HepG2 (cell line): ENCODE measurements around the gene NSD2. TPM values are rescaled to one million over a fixed set of nuclear protein-coding genes. Genes with fewer than 3 reads are reported as not detected.

Source experiments
- ATAC-seq: fragments of 200-7000 bp; cut with Tn5 transposase; 3 replicates; pipeline ENCODE4 v1.9.1; 2020; ENCODE audit warnings: mild to moderate bottlenecking, moderate library complexity
- BruUV-seq: library from RNA; stranded (reverse); fragments of 400-500 nt; replicated peaks from 2 replicates; lab custom pipeline; 2021; lab: Mats Ljungman, UMichigan
- CTCF ChIA-PET: fragments of 300-600 bp; formaldehyde crosslinking; extraction: SDS; loops from one replicate; lab custom pipeline; 2021; ENCODE audit warnings: low total read pairs, inconsistent platforms, low intra/inter-chr PET ratio; lab: Yijun Ruan, JAX
- POLR2A ChIA-PET: fragments of 350-600 bp; sonication (Branson Sonifier 250); formaldehyde crosslinking; loops from one replicate; lab custom pipeline; 2020; ENCODE audit warnings: antibody characterized with exemption, inconsistent platforms; lab: Yijun Ruan, JAX
- DNase-seq: peaks from one replicate; pipeline ENCODE4 v3.0.0-alpha.2; 2015; ENCODE audit warnings: low spot score
- FAIRE-seq: peaks from 3 replicates; lab custom pipeline; 2011; peaks lifted over from hg19 to GRCh38; lab: Jason Lieb, UNC
- H2AFZ ChIP-seq: one replicate; pipeline ENCODE4 v1.6.1; 2011; ENCODE audit warnings: low read length, inconsistent platforms
- H3K27ac ChIP-seq: fragments of 300-600 bp; 3 replicates; pipeline ENCODE4 v1.8.0; 2011; ENCODE audit warnings: mixed run types, mild to moderate bottlenecking, mixed read lengths, low read length, inconsistent platforms; ENCODE audit not compliant: insufficient read depth; ENCODE audit errors: extremely low read length
- H3K27me3 ChIP-seq, 2 experiments: fragments of 200-600 bp in 1 of 2; 2 replicates in 1 of 2; 3 replicates in 1 of 2; pipeline versions ENCODE4 v1.6.0 to v1.8.0; 2011; ENCODE audit warnings: low read length in 2 of 2, mild to moderate bottlenecking in 2 of 2, moderate library complexity in 2 of 2, inconsistent platforms in 1 of 2; ENCODE audit not compliant: insufficient read depth in 2 of 2, control insufficient read depth in 1 of 2
- H3K36me3 ChIP-seq, 2 experiments: fragments of 200-600 bp in 1 of 2; replicated peaks in 1 of 2; 2 replicates in 1 of 2; 3 replicates in 1 of 2; pipeline versions ENCODE4 v1.5.1 to v1.8.0; 2011; ENCODE audit warnings: low read length in 2 of 2, inconsistent platforms in 1 of 2; ENCODE audit not compliant: insufficient read depth in 2 of 2, control insufficient read depth in 1 of 2
- H3K4me1 ChIP-seq: 2 replicates; pipeline ENCODE4 v1.5.1; 2012; ENCODE audit warnings: low read length, inconsistent platforms; ENCODE audit not compliant: insufficient read depth
- H3K4me2 ChIP-seq: 2 replicates; pipeline ENCODE4 v1.6.0; 2011; ENCODE audit warnings: low read depth, low read length, inconsistent platforms
- H3K4me3 ChIP-seq, 3 experiments: fragments of 200-600 bp in 1 of 3; sonication (generic), shearing (Covaris generic) in 1 of 3; replicated peaks in 1 of 3; 2 replicates each; pipeline ENCODE4 v1.5.1; 2011 to 2016; ENCODE audit warnings: low read length in 3 of 3, inconsistent platforms in 2 of 3, low read depth in 2 of 3, mild to moderate bottlenecking in 2 of 3, control low read depth in 1 of 3, mixed read lengths in 1 of 3; ENCODE audit not compliant: insufficient read depth in 1 of 3
- H3K79me2 ChIP-seq: one replicate; pipeline ENCODE4 v1.6.1; 2011; ENCODE audit warnings: low read length, inconsistent platforms; ENCODE audit not compliant: insufficient read depth
- H3K9ac ChIP-seq: 2 replicates; pipeline ENCODE4 v1.6.0; 2011; ENCODE audit warnings: mild to moderate bottlenecking, low read depth, low read length, inconsistent platforms; ENCODE audit not compliant: insufficient read depth
- H3K9me3 ChIP-seq: 2 replicates; pipeline ENCODE4 v1.5.1; 2012; ENCODE audit warnings: mild to moderate bottlenecking, low read length
- H4K20me1 ChIP-seq: 2 replicates; pipeline ENCODE4 v1.6.0; 2011; ENCODE audit warnings: inconsistent platforms, mild to moderate bottlenecking, low read length, moderate library complexity; ENCODE audit not compliant: insufficient read depth
- AKAP8 ChIP-seq: sonication (generic); formaldehyde crosslinking; IDR thresholded peaks from 2 replicates; pipeline ENCODE4 v1.5.1; 2020; ENCODE audit warnings: mild to moderate bottlenecking, missing genetic modification reagents
- CCAR2 ChIP-seq: fragments of 200-400 bp; formaldehyde crosslinking; optimal IDR thresholded peaks from 2 replicates; pipeline ENCODE3; 2018; ENCODE audit warnings: low read depth, mild to moderate bottlenecking, low read length, moderate library complexity
- CEBPB ChIP-seq: IDR thresholded peaks from 2 replicates; pipeline ENCODE4 v1.6.1; 2011; ENCODE audit warnings: low read depth, low read length, improper control_type of control experiment, borderline replicate concordance
- FIP1L1 ChIP-seq: fragments of 200-400 bp; formaldehyde crosslinking; IDR thresholded peaks from 2 replicates; pipeline ENCODE4 v1.6.1; 2018; ENCODE audit warnings: low read depth, mild to moderate bottlenecking, low read length, moderate library complexity, borderline replicate concordance; ENCODE audit not compliant: insufficient read depth
- GABPB1 ChIP-seq: IDR thresholded peaks from 2 replicates; pipeline ENCODE4 v1.6.1; 2016; ENCODE audit warnings: mild to moderate bottlenecking, missing genetic modification reagents, moderate library complexity, missing compliant biosample characterization
- GFI1 ChIP-seq: sonication (generic); formaldehyde crosslinking; IDR thresholded peaks from 2 replicates; pipeline ENCODE4 v1.5.0; 2020; ENCODE audit warnings: missing genetic modification reagents, mild to moderate bottlenecking, borderline replicate concordance
- PHF8 ChIP-seq: sonication (generic); formaldehyde crosslinking; IDR thresholded peaks from 2 replicates; pipeline ENCODE4 v1.5.0; 2020; ENCODE audit warnings: missing genetic modification reagents
- PITX1 ChIP-seq: sonication (generic); formaldehyde crosslinking; IDR thresholded peaks from 2 replicates; pipeline ENCODE4 v1.5.1; 2020; ENCODE audit warnings: mild to moderate bottlenecking, missing genetic modification reagents
- SRSF4 ChIP-seq: fragments of 200-400 bp; formaldehyde crosslinking; IDR thresholded peaks from one replicate; pipeline ENCODE4 v1.6.1; 2018; ENCODE audit warnings: mild to moderate bottlenecking, low read depth, low read length, moderate library complexity; ENCODE audit not compliant: poor library complexity, severe bottlenecking
- SRSF9 ChIP-seq: fragments of 200-400 bp; formaldehyde crosslinking; IDR thresholded peaks from 2 replicates; pipeline ENCODE4 v1.6.1; 2018; ENCODE audit warnings: borderline replicate concordance, mild to moderate bottlenecking, low read depth, low read length; ENCODE audit not compliant: insufficient read depth, poor library complexity, severe bottlenecking
- ZNF30 ChIP-seq: sonication (generic); formaldehyde crosslinking; IDR thresholded peaks from 2 replicates; pipeline ENCODE4 v1.5.0; 2020; ENCODE audit warnings: mild to moderate bottlenecking, missing genetic modification reagents
- ZNF574 ChIP-seq: sonication (generic); formaldehyde crosslinking; IDR thresholded peaks from 2 replicates; pipeline ENCODE4 v1.4.0; 2020; ENCODE audit warnings: missing genetic modification reagents
- ZSCAN31 ChIP-seq: sonication (generic); formaldehyde crosslinking; IDR thresholded peaks from 2 replicates; pipeline ENCODE4 v1.5.0; 2020; ENCODE audit warnings: low read depth, mild to moderate bottlenecking, missing genetic modification reagents
- WGBS: methylation state at CpG from one replicate; pipeline ENCODE4 v1.1.6; 2017; ENCODE audit warnings: low lambda C conversion rate; 5-methylcytosine and 5-hydroxymethylcytosine counted together
- in situ Hi-C: cut with HindIII; loops from 2 replicates; pipeline ENCODE4 v1.10.0; 2017; ENCODE audit warnings: low pct_unique_long_range_greater_than_20kb; ENCODE audit not compliant: extremely low pct_ligation_motif_present
- intact Hi-C: fragments of 100-400 bp; cut with micrococcal nuclease; formaldehyde crosslinking; loops from one replicate; pipeline ENCODE4 v1.10.0; 2022; ENCODE audit not compliant: unreplicated experiment
- polyA plus RNA-seq, 8 experiments: library from polyadenylated mRNA; depleted of rRNA in 3 of 8; stranded (reverse) in 7 of 8; unstranded in 1 of 8; fragments of >200 nt; fragmentation: Illumina TruSeq in 4 of 8; extraction: Trizol in 4 of 8; gene quantifications; 2 replicates each; pipeline versions ENCODE4 v1.2.1 to v1.2.3, GENCODE V29; 2011 to 2016; ENCODE audit warnings: low read depth in 4 of 8, missing spikeins in 1 of 8, mixed read lengths in 1 of 8; ENCODE audit not compliant: insufficient read depth in 1 of 8
- total RNA-seq, 5 experiments: library from RNA; depleted of rRNA; stranded (reverse); fragments of >200 nt; fragmentation: Illumina TruSeq; extraction: Trizol; gene quantifications; 2 replicates each; pipeline ENCODE4 v1.2.3, GENCODE V29; 2016; ENCODE audit warnings: low read depth in 1 of 5
- TF ChIP-seq, protein P1 (sequence below): sonication (generic); formaldehyde crosslinking; conservative IDR thresholded peaks from 2 replicates; pipeline ENCODE4 v1.4.0; 2020; ENCODE audit warnings: missing genetic modification reagents
- TF ChIP-seq, protein P2 (sequence below): sonication (generic); formaldehyde crosslinking; IDR thresholded peaks from 2 replicates; pipeline ENCODE4 v1.8.0; 2022; ENCODE audit warnings: low read depth, missing genetic modification reagents
- TF ChIP-seq, protein P3 (sequence below): sonication (generic); formaldehyde crosslinking; IDR thresholded peaks from 2 replicates; pipeline ENCODE4 v1.5.0; 2020; ENCODE audit warnings: mild to moderate bottlenecking, missing genetic modification reagents

The NSD2 gene
- total and polyA plus RNA-seq, 2 of the 13 experiments (the other 11 are each of a cell fraction or from before 2014, with no cell fraction given): 22.0 to 65.9 TPM

DNA sequence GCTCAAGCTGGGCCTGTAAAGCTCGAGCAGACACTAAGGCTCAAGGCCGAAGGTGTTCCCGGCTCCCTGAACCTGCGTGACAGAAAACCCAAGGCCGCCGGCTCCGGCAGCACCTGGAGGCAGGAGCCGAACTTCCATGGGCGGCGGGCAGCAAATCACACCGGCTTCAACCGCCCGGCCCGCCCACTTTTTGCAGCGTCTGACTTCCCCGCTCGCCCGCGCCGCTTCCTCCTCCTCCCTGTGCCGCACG, 940 bp upstream of the NSD2 start (continued):
- no peak for TF ChIP-seq GFI1
- TF ChIP-seq GABPB1 (CRISPR knock-in tag): no peak; the same call in 1 of the 2 replicates
- TF ChIP-seq ZNF30 (CRISPR knock-in tag): no peak
- peak; percentile 32; the same call in 1 of the 2 replicates for TF ChIP-seq PITX1 (CRISPR knock-in tag)
- TF ChIP-seq, protein P1, sequence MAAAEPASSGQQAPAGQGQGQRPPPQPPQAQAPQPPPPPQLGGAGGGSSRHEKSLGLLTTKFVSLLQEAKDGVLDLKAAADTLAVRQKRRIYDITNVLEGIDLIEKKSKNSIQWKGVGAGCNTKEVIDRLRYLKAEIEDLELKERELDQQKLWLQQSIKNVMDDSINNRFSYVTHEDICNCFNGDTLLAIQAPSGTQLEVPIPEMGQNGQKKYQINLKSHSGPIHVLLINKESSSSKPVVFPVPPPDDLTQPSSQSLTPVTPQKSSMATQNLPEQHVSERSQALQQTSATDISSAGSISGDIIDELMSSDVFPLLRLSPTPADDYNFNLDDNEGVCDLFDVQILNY (CRISPR knock-in tag): no peak
- no peak for TF ChIP-seq CCAR2
- no peak for TF ChIP-seq FIP1L1
- TF ChIP-seq AKAP8 (CRISPR knock-in tag): 0 out of 2 replicates have a peak, but pooled peaks have one; percentile 94
- TF ChIP-seq SRSF4: no peak

DNA sequence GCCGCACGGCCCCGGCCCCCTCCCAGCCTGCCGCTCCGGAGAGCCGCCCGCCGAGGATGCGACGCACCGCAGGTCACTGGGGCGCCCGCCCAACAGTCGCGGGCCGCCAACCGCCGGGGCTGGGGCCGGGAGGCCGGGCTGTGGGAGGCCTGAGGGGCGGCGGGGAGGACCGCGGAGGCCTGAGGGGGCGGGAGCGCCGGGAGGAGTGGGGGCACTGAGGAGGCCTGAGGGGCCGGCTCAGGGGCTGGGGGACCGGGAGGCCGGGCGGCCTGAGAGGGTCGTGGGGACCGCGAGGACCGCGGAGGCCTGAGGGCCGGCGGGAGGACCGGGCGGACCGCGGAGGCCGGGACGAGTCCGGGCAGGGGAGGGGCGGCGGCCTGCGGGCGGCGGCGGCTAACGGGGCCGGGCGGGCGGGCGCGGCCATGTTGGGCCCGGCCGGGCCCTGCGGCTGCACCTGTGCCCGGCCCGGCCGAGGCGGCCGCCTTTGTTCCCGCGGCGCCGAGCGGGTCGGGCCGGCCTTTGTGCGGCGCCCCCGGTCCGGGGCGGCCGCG, 353 bp downstream of the NSD2 start:
- Histone ChIP-seq H3K4me1 (peaks cover 74% of the 10 kb centered on the region), H3K4me3 (peak overlapping the region; percentile 77 to 94 (median 92); a peak in 4 of 6 replicates), H3K9ac (peak overlapping the region; percentile 92), H3K9me3 (no peaks in the 10 kb centered on the region), H3K36me3 (no peaks in the 10 kb centered on the region), H3K79me2 (peaks cover 44% of the 10 kb centered on the region), H3K27ac (peak overlapping the region; percentile 97), H2AFZ (no peak overlapping the region), H4K20me1 (peaks cover 8% of the 10 kb centered on the region), H3K27me3 (no peaks in the 10 kb centered on the region), H3K4me2 (peak overlapping the region; percentile 67; the same call in 1 of the 2 replicates)
- DNase-seq (no peak), FAIRE-seq (no peak), ATAC-seq (peak; percentile 5)
- ChIA-PET POLR2A (no interaction called here), CTCF (no interaction called here)
- intact Hi-C loops: loop anchor here (2.0 kb wide), 2 partner anchors 15 kb away; partner anchors contain the start of gene LETM1
- in situ Hi-C loops: no loop called here
- no TSS peak for BruUV-seq
- no CpG with 5 or more reads among the region's 79 CpGs for WGBS
- TF ChIP-seq ZSCAN31 (CRISPR knock-in tag) (0 out of 2 replicates have a peak, but pooled peaks have one; percentile 55), ZNF574 (0 out of 2 replicates have a peak, but pooled peaks have one; percentile 9), SRSF9 (no peak), CEBPB (no peak), PHF8 (CRISPR knock-in tag) (peak; percentile 39; the same call in 1 of the 2 replicates)
- TF ChIP-seq, protein P2, sequence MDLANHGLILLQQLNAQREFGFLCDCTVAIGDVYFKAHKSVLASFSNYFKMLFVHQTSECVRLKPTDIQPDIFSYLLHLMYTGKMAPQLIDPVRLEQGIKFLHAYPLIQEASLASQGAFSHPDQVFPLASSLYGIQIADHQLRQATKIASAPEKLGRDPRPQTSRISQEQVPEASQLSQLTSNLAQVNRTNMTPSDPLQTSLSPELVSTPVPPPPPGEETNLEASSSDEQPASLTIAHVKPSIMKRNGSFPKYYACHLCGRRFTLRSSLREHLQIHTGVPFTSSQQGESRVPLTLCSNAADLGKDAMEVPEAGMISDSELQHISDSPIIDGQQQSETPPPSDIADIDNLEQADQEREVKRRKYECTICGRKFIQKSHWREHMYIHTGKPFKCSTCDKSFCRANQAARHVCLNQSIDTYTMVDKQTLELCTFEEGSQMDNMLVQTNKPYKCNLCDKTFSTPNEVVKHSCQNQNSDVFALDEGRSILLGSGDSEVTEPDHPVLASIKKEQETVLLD (CRISPR knock-in tag): peak; percentile 50; the same call in 1 of the 2 replicates
- TF ChIP-seq, protein P3, sequence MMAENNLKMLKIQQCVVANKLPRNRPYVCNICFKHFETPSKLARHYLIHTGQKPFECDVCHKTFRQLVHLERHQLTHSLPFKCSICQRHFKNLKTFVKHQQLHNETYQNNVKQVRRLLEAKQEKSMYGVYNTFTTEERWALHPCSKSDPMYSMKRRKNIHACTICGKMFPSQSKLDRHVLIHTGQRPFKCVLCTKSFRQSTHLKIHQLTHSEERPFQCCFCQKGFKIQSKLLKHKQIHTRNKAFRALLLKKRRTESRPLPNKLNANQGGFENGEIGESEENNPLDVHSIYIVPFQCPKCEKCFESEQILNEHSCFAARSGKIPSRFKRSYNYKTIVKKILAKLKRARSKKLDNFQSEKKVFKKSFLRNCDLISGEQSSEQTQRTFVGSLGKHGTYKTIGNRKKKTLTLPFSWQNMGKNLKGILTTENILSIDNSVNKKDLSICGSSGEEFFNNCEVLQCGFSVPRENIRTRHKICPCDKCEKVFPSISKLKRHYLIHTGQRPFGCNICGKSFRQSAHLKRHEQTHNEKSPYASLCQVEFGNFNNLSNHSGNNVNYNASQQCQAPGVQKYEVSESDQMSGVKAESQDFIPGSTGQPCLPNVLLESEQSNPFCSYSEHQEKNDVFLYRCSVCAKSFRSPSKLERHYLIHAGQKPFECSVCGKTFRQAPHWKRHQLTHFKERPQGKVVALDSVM (CRISPR knock-in tag): peak; percentile 68; the same call in 1 of the 2 replicates
